Measurements from ENCODE around the gene UROC1. TPM values are rescaled to one million over a fixed set of nuclear protein-coding genes. Genes with fewer than 3 reads are reported as not detected.

UROC1 gene
- total RNA-seq, 1 experiment from 2014 or later, result not detected

DNA sequence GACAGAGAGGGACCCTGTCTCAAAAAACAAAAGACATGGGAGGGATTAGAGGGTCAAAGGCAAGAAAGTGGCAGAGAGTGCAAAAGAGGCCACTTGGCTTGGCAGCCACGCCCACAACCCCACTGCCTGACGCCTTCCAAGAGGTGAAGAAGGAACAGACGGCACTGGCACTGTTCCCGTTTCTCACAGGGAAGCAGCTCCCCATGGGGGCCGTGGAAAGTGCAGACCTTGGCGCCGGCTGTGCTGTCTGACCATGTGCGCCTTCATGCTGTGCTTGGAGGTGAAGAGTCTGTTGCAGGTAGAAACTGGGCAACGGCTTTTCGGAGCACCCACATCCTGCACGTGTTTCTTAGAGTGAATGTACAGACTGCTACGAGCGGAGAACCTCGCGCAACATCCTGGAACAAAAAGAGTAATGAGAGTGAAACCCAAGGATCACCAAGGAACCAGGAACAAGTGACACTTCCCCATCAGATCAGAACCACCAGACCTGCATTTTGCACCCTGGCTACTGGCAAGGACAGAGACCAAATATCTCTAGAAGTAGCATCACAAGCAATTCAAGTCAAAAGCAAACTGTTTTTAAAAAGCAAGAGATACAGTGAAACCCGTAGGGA, 51.5 kb downstream of the UROC1 start:
- no peaks in the 10 kb centered on the region for H3K4me1 ChIP-seq (ENCODE audit: control insufficient read depth in 1 of 2, insufficient read depth in 2 of 2, low read length in 2 of 2)
- H3K9me3 ChIP-seq (ENCODE audit: control insufficient read depth in 1 of 2, insufficient read depth in 1 of 2, low read depth in 1 of 2, low read length in 2 of 2), result no peaks in the 10 kb centered on the region
- TF ChIP-seq, protein P1, sequence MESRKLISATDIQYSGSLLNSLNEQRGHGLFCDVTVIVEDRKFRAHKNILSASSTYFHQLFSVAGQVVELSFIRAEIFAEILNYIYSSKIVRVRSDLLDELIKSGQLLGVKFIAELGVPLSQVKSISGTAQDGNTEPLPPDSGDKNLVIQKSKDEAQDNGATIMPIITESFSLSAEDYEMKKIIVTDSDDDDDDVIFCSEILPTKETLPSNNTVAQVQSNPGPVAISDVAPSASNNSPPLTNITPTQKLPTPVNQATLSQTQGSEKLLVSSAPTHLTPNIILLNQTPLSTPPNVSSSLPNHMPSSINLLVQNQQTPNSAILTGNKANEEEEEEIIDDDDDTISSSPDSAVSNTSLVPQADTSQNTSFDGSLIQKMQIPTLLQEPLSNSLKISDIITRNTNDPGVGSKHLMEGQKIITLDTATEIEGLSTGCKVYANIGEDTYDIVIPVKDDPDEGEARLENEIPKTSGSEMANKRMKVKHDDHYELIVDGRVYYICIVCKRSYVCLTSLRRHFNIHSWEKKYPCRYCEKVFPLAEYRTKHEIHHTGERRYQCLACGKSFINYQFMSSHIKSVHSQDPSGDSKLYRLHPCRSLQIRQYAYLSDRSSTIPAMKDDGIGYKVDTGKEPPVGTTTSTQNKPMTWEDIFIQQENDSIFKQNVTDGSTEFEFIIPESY (IDR thresholded peaks at IDR 0.05; ENCODE audit: extremely low read depth, insufficient replicate concordance, low read length), result no peak
- TF ChIP-seq ELF1 (IDR thresholded peaks at IDR 0.05; ENCODE audit: borderline replicate concordance, low read depth) (no peak), TCF7L2 (IDR thresholded peaks at IDR 0.05; ENCODE audit: borderline replicate concordance, extremely low read depth, insufficient read depth, insufficient read length) (no peak), ZFX (IDR thresholded peaks at IDR 0.05) (no peak), SIN3A (IDR thresholded peaks at IDR 0.05; ENCODE audit: low read depth) (no peak), RAD21 (IDR thresholded peaks at IDR 0.05; ENCODE audit: low read depth) (no peak), EZH2 (IDR thresholded peaks at IDR 0.05) (no peak)
- H3K27ac ChIP-seq (ENCODE audit: low read depth, low read length), result no peak overlapping the region
- H3K9me2 ChIP-seq (ENCODE audit: insufficient read depth), result no peaks in the 10 kb centered on the region
- no peaks in the 10 kb centered on the region for H4K20me1 ChIP-seq (ENCODE audit: insufficient read depth)
- RAD21 ChIA-PET (ENCODE audit: low non-redundant PET in 1 of 2, low total read pairs in 2 of 2, uncharacterized antibody in 2 of 2, unreplicated experiment in 2 of 2), result no interaction called here
- no TSS peak for BruUV-seq (replicated peaks)
- no peak for ATAC-seq
- CTCF ChIA-PET, result no interaction called here
- no peak overlapping the region for H3K4me3 ChIP-seq (replicated peaks in 1 of 2; ENCODE audit: low read depth in 1 of 2, low read length in 2 of 2)
- no peak overlapping the region for H3K4me2 ChIP-seq (ENCODE audit: low read length)
- no peak overlapping the region for H2AFZ ChIP-seq (ENCODE audit: low read depth, low read length, poor library complexity, severe bottlenecking)
- POLR2A ChIA-PET, result no interaction called here
- no peak overlapping the region for H3K9ac ChIP-seq (ENCODE audit: low read length)
- intact Hi-C loops (cut with micrococcal nuclease), result no loop called here
- peaks cover 49% of the 10 kb centered on the region for H3K79me2 ChIP-seq (ENCODE audit: insufficient read depth, low read length)
- H3K27me3 ChIP-seq (ENCODE audit: insufficient read depth, low read length), result no peaks in the 10 kb centered on the region
- peaks cover 70 to 71% of the 10 kb centered on the region in 2 experiments; a peak in 3 of 4 replicates for H3K36me3 ChIP-seq (ENCODE audit: control insufficient read depth in 1 of 2, insufficient read depth in 2 of 2, low read length in 2 of 2)
- no peak for DNase-seq (ENCODE audit: low read depth, low spot score)

DNA sequence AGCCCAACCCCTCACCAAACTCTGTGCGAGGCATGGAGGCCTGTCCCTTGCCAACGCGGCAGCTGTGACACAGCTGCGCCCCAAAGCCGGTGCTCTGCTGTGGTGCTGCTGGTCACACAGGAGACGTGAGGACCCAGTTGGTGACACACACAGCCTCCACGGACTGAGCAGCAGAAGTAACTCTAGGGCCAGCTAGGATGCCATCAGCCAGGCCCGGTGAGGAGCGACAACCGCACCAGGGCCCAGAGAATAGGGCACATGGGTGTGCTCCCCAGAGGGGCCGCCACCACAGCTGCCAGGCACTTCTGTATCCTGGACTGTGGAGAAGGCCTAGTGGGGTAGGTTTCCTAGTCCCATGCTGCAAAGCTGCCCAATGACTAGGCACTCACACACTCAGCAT, 52.6 kb downstream of the UROC1 start:
- Histone ChIP-seq H4K20me1 (ENCODE audit: insufficient read depth) (no peaks in the 10 kb centered on the region), H3K9me2 (ENCODE audit: insufficient read depth) (no peaks in the 10 kb centered on the region), H3K27me3 (ENCODE audit: insufficient read depth, low read length) (no peaks in the 10 kb centered on the region), H2AFZ (ENCODE audit: low read depth, low read length, poor library complexity, severe bottlenecking) (no peak overlapping the region), H3K79me2 (ENCODE audit: insufficient read depth, low read length) (peaks cover 46% of the 10 kb centered on the region), H3K4me2 (ENCODE audit: low read length) (no peak overlapping the region), H3K4me1 (ENCODE audit: control insufficient read depth in 1 of 2, insufficient read depth in 2 of 2, low read length in 2 of 2) (no peaks in the 10 kb centered on the region), H3K9me3 (ENCODE audit: control insufficient read depth in 1 of 2, insufficient read depth in 1 of 2, low read depth in 1 of 2, low read length in 2 of 2) (no peaks in the 10 kb centered on the region), H3K27ac (ENCODE audit: low read depth, low read length) (no peak overlapping the region), H3K9ac (ENCODE audit: low read length) (no peak overlapping the region), H3K36me3 (ENCODE audit: control insufficient read depth in 1 of 2, insufficient read depth in 2 of 2, low read length in 2 of 2) (peaks cover 70% of the 10 kb centered on the region in 2 experiments; a peak in 3 of 4 replicates), H3K4me3 (replicated peaks in 1 of 2; ENCODE audit: low read depth in 1 of 2, low read length in 2 of 2) (no peak overlapping the region)
- TF ChIP-seq EZH2 (IDR thresholded peaks at IDR 0.05) (no peak), ELF1 (IDR thresholded peaks at IDR 0.05; ENCODE audit: borderline replicate concordance, low read depth) (no peak), RAD21 (IDR thresholded peaks at IDR 0.05; ENCODE audit: low read depth) (no peak), POLR2AphosphoS5 (IDR thresholded peaks at IDR 0.05; ENCODE audit: low read depth, low read length) (no peak)
- TF ChIP-seq, protein P2, sequence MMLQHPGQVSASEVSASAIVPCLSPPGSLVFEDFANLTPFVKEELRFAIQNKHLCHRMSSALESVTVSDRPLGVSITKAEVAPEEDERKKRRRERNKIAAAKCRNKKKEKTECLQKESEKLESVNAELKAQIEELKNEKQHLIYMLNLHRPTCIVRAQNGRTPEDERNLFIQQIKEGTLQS (IDR thresholded peaks at IDR 0.05), result no peak
- ATAC-seq, result no peak
- CTCF ChIA-PET, result no interaction called here
- no TSS peak for BruUV-seq (replicated peaks)
- POLR2A ChIA-PET, result no interaction called here
- no peak for DNase-seq (ENCODE audit: low read depth, low spot score)
- RAD21 ChIA-PET (ENCODE audit: low non-redundant PET in 1 of 2, low total read pairs in 2 of 2, uncharacterized antibody in 2 of 2, unreplicated experiment in 2 of 2), result no interaction called here
- intact Hi-C loops (cut with micrococcal nuclease), result no loop called here

Measured in HCT116 (cell line).